Measurements from ENCODE around the gene ROCK2. TPM values are rescaled to one million over a fixed set of nuclear protein-coding genes. Genes with fewer than 3 reads are reported as not detected.
"Not testable (repeated sequence)": the region's sequence is repeated elsewhere in the genome, so short reads cannot be mapped to it uniquely, and the experiment has no call there.

Gene ROCK2
- total RNA-seq, 1 donor from 2014 or later, result 61.4 TPM

DNA sequence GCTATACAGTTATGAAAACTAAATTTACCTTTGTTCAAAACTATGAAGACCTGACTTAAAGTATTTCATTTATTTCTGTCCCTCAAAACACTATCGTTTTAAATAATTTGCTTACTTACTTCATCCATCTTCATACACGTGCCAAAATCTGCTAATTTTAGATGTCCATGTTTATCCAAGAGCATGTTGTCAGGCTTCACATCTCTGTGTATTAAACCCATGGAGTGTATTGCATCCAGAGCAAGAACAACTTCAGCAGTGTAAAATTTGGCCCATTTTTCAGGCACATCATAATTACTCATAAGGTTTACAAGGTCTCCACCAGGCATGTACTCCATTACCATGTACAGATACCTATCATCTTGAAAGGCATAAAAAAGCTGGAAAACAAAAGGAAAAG, 108.9 kb downstream of the ROCK2 start:
- TF ChIP-seq, protein P1, sequence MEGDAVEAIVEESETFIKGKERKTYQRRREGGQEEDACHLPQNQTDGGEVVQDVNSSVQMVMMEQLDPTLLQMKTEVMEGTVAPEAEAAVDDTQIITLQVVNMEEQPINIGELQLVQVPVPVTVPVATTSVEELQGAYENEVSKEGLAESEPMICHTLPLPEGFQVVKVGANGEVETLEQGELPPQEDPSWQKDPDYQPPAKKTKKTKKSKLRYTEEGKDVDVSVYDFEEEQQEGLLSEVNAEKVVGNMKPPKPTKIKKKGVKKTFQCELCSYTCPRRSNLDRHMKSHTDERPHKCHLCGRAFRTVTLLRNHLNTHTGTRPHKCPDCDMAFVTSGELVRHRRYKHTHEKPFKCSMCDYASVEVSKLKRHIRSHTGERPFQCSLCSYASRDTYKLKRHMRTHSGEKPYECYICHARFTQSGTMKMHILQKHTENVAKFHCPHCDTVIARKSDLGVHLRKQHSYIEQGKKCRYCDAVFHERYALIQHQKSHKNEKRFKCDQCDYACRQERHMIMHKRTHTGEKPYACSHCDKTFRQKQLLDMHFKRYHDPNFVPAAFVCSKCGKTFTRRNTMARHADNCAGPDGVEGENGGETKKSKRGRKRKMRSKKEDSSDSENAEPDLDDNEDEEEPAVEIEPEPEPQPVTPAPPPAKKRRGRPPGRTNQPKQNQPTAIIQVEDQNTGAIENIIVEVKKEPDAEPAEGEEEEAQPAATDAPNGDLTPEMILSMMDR (IDR thresholded peaks at IDR 0.05), result no peak
- H3K9me3 Mint-ChIP-seq (ENCODE audit: low read depth), result no peaks in the 10 kb centered on the region
- peaks cover 2% of the 10 kb centered on the region for H3K36me3 Mint-ChIP-seq (ENCODE audit: low read depth)
- no peaks in the 10 kb centered on the region for H3K27me3 Mint-ChIP-seq (ENCODE audit: low read depth)
- H3K27ac Mint-ChIP-seq (ENCODE audit: unreplicated experiment), result no peak overlapping the region
- H3K4me3 Mint-ChIP-seq (ENCODE audit: unreplicated experiment), result no peak overlapping the region
- peaks cover 12% of the 10 kb centered on the region for H3K4me1 Mint-ChIP-seq (ENCODE audit: low read depth)
- no peak for DNase-seq (ENCODE audit: low spot score)

DNA sequence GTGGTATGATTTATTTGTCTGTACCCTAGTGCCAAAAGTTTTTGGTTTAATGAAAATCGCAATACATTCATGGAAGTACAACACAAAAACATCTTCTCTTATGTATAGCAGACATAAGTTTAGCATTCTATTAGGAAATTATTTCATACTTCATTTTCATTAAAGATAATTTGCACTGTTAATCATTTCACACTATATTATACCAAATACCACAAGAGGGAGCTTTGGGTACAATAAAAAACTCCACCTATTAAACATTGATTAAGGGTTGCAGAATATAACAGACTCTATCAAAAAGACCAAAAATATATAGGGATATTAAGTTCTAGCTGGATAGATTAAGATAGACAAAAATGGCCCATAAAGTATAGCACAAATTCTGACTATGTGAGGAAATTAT, 110.1 kb downstream of the ROCK2 start:
- Mint-ChIP-seq H3K36me3 (ENCODE audit: low read depth) (peaks cover 2% of the 10 kb centered on the region), H3K27ac (ENCODE audit: unreplicated experiment) (no peak overlapping the region), H3K9me3 (ENCODE audit: low read depth) (no peaks in the 10 kb centered on the region), H3K27me3 (ENCODE audit: low read depth) (no peaks in the 10 kb centered on the region), H3K4me1 (ENCODE audit: low read depth) (peaks cover 12% of the 10 kb centered on the region), H3K4me3 (ENCODE audit: unreplicated experiment) (no peak overlapping the region)
- no peak for DNase-seq (ENCODE audit: low spot score)
- TF ChIP-seq, protein P1 (IDR thresholded peaks at IDR 0.05), result peak; percentile 92

DNA sequence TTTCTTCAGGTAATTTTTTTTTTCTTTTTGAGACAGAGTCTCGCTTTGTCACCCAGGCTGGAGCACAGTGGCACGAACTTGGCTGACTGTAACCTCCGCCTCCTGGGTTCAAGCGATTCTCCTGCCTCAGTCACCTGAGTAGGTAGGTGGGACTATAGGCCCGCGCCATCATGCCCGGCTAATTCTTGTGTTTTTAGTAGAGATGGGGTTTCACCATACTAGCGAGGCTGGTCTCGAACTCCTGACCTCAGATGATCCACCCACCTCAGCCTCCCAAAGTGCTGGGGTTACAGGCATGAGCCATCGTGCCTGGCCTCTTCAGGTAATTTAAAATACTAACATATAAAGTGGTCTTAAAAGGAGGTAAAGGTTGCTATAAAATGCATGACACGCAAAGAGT, 113.2 kb downstream of the ROCK2 start:
- H3K27me3 Mint-ChIP-seq (ENCODE audit: low read depth); DNase-seq (ENCODE audit: low spot score); H3K4me1 Mint-ChIP-seq (ENCODE audit: low read depth); H3K9me3 Mint-ChIP-seq (ENCODE audit: low read depth); H3K4me3 Mint-ChIP-seq (ENCODE audit: unreplicated experiment); H3K36me3 Mint-ChIP-seq (ENCODE audit: low read depth); H3K27ac Mint-ChIP-seq (ENCODE audit: unreplicated experiment): not testable (repeated sequence)

DNA sequence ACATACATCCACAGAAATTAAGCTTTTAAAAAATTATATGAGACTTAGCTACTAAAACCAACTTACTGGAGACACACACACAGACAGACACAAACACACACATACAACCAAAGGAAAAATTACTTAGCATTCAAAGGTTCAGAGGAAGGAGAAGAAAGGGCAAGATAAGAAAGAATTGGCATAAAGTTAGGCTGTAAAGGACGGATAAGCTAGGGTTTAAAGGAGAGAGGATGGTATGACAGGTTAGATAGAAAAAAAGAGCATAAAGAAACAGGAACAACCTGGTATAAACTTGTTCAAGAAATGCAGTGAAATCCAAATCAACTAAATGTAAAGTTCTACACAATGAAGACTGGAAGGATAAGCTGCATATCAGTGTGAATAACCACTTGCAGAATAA, 115.7 kb downstream of the ROCK2 start:
- no peak for DNase-seq (ENCODE audit: low spot score)
- Mint-ChIP-seq H3K4me1 (ENCODE audit: low read depth) (no peaks in the 10 kb centered on the region), H3K27ac (ENCODE audit: unreplicated experiment) (no peak overlapping the region), H3K27me3 (ENCODE audit: low read depth) (no peaks in the 10 kb centered on the region), H3K4me3 (ENCODE audit: unreplicated experiment) (no peak overlapping the region), H3K9me3 (ENCODE audit: low read depth) (no peaks in the 10 kb centered on the region), H3K36me3 (ENCODE audit: low read depth) (peaks cover 2% of the 10 kb centered on the region)
- TF ChIP-seq, protein P1 (IDR thresholded peaks at IDR 0.05), result no peak

DNA sequence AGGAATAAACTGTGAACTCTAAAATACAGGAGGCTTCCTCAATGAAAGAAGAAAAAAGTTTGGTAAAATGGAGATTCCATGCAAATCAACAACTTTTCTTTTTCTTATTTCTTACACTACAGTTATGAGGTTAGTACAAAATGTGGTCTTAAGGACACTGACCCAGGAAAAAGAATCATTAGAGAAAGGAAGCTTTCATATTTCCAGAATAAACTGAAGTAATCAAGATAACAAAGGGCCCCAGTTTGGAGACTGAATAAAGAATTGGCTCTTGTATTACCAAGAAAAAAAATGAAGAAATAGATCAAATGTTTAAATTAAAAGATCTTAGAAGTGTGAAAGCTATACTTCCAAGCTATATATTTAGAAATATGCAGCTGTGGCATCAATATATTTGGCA, 116.8 kb downstream of the ROCK2 start:
- H3K36me3 Mint-ChIP-seq (ENCODE audit: low read depth), result peaks cover 2% of the 10 kb centered on the region
- no peaks in the 10 kb centered on the region for H3K4me1 Mint-ChIP-seq (ENCODE audit: low read depth)
- TF ChIP-seq, protein P1 (IDR thresholded peaks at IDR 0.05), result no peak
- no peaks in the 10 kb centered on the region for H3K9me3 Mint-ChIP-seq (ENCODE audit: low read depth)
- H3K27me3 Mint-ChIP-seq (ENCODE audit: low read depth), result no peaks in the 10 kb centered on the region
- H3K27ac Mint-ChIP-seq (ENCODE audit: unreplicated experiment), result no peak overlapping the region
- no peak for DNase-seq (ENCODE audit: low spot score)
- no peak overlapping the region for H3K4me3 Mint-ChIP-seq (ENCODE audit: unreplicated experiment)

DNA sequence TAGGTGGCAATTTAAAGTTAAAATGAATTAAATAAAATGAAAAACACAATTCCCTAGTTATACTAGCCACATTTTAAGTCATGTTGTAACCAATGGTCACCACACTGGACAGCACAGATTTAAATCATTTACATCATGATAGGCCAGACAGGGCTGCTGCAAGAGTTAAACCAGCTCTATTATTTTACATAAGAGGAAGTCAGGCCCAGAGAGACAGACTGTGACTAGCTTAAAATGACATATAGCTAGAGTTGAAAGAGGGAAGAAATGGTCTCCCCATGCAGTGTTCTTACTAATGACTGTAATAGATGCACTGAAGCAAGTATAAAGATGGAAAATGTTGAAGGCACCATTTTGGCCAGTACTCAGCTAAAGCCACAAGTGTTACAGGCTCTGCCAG, 119.5 kb downstream of the ROCK2 start:
- peaks cover 8% of the 10 kb centered on the region for H3K36me3 Mint-ChIP-seq (ENCODE audit: low read depth)
- H3K27me3 Mint-ChIP-seq (ENCODE audit: low read depth), result no peaks in the 10 kb centered on the region
- H3K4me1 Mint-ChIP-seq (ENCODE audit: low read depth), result no peaks in the 10 kb centered on the region
- no peak overlapping the region for H3K27ac Mint-ChIP-seq (ENCODE audit: unreplicated experiment)
- no peak for DNase-seq (ENCODE audit: low spot score)
- no peak overlapping the region for H3K4me3 Mint-ChIP-seq (ENCODE audit: unreplicated experiment)
- TF ChIP-seq, protein P1 (IDR thresholded peaks at IDR 0.05), result no peak
- no peaks in the 10 kb centered on the region for H3K9me3 Mint-ChIP-seq (ENCODE audit: low read depth)

Measured in chondrocyte (in vitro differentiated cells).